NB4 (cell line): Measurements from ENCODE around the gene FKBP4.

Experiments
- MAX ChIP-seq: IDR thresholded peaks from 2 replicates; pipeline ENCODE4 v1.6.1; 2011; ENCODE audit warnings: low read depth, low read length
- MYC ChIP-seq: IDR thresholded peaks from 2 replicates; pipeline ENCODE4 v1.6.1; 2011; ENCODE audit warnings: low read depth, low read length
- POLR2A ChIP-seq: IDR thresholded peaks from 2 replicates; pipeline ENCODE4 v1.6.1; 2011; ENCODE audit warnings: mild to moderate bottlenecking; ENCODE audit not compliant: insufficient read length; ENCODE audit errors: extremely low read depth
- TF ChIP-seq, protein P1 (sequence below): IDR thresholded peaks from one replicate; pipeline ENCODE4 v1.5.1; 2012; ENCODE audit warnings: low read depth, low read length

DNA sequence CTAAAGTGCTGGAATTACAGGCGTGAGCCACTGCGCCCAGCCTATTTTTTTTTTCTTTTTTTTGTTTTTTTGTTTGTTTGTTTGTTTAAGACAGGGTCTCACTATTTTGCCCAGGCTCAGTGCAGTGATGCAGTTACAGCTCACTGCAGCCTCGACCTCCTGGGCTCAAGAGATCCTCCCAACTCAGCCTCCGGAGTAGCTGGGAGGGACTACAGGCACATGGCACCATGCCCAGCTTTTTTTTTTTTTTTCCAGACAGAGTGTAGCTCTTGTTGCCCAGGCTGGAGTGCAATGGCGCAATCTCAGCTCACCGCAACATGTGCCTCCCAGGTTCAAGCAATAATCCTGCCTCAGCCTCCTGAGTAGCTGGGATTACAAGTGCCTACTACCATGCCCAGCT is 11.9 kb downstream of the FKBP4 start:
- TF ChIP-seq, protein P1, sequence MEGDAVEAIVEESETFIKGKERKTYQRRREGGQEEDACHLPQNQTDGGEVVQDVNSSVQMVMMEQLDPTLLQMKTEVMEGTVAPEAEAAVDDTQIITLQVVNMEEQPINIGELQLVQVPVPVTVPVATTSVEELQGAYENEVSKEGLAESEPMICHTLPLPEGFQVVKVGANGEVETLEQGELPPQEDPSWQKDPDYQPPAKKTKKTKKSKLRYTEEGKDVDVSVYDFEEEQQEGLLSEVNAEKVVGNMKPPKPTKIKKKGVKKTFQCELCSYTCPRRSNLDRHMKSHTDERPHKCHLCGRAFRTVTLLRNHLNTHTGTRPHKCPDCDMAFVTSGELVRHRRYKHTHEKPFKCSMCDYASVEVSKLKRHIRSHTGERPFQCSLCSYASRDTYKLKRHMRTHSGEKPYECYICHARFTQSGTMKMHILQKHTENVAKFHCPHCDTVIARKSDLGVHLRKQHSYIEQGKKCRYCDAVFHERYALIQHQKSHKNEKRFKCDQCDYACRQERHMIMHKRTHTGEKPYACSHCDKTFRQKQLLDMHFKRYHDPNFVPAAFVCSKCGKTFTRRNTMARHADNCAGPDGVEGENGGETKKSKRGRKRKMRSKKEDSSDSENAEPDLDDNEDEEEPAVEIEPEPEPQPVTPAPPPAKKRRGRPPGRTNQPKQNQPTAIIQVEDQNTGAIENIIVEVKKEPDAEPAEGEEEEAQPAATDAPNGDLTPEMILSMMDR: no peak
- no peak for TF ChIP-seq POLR2A
- no peak for TF ChIP-seq MAX
- no peak for TF ChIP-seq MYC
